HG02884 (cell line): Measurements from ENCODE around the gene PI4KB.
"Not testable (repeated sequence)": the region's sequence is repeated elsewhere in the genome, so short reads cannot be mapped to it uniquely, and the experiment has no call there.

ENCODE experiments used
- ATAC-seq: cut with Tn5 transposase; IDR thresholded peaks from one replicate; pipeline ENCODE4 v1.9.1; 2021; ENCODE audit warnings: mild to moderate bottlenecking, moderate library complexity; ENCODE audit not compliant: unreplicated experiment

Gene PI4KB

DNA sequence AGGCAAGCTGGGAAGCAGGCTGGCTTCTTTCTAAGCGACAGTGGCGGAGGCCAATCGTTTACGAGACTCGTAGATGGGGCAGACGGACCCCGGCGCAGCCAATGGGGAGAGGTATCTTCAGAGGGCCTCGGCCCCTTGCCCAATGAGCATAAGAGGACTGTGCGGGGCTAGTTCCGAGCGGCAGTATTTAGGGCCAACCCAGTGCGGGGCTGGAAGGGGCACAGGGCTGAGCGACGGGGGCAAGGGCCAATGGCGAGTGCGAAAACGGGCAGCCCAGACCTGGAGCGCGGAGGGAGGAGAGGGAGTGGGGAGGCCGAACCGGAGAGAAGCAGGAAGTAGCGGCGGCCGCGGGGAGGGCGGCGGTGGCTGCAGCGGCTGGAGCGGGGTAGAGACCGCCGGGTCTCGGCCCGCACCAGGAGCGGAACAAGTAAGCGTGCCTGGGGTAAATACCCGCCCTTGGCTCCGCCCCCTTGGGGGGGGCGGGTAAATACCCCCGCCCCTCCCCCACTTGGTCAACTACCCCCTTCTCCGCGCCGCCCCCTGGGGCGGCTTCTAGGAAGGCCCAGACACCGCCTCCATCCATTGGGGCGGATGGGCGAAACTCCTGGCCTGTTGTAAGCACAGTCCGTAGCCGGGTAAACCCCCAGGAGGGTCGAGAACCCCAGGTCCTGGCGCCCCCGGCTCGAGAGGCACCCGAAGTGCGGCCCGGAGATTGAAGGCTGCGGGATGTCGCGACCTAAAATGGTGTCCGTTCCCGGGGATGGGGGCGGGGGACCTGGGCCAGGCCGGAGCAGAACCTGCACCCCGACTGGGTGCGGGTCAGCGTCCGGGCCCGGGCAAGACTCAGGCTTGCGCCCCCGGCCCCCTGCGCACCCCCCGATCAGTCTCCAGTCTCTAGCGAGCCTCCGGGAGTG, 45.0 kb downstream of the PI4KB start, which contains the start of gene ZNF687:
Gene ZNF687 (plus strand): TSS at position 331 of the 914 bp plus-strand sequence. CDS start 3,993 bp downstream, outside the sequence.
- ATAC-seq, result peak; percentile 88

DNA sequence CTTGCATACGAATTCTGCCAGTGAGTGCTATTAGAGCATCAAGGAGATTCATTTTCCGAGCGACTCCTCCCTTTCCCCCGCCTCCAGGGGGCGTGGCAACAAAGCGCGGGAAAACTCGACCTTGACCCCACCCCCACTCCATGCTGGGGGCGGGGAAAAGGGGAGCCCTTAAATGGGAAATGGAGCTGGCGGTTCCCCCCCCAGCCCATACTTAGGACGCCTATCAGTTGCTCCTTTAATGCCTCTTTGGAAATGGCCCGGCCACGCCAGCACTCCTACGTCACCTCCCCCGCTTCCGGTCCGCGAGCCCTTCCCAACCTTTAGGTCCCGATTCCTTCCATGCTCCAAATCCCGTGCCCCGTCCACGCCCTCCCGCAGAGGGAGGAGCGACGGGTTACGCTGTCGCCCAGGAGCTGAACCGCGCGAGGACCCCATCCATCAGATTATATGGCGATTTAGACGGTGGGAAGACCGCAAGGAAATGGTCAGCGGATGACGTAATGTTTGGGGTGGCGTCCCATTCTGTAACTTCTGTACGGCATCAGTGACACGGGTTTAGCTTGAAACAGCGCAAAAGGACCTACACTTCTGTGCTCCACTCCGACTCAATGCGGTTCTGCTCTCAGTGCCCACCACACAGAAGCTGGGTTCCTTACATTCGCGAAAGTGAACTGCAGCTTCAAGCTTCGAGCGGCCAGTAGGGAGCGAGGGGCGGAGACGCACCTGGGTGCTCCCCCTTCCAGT, 45.8 kb downstream of the PI4KB start:
- peak; percentile 27 for ATAC-seq

DNA sequence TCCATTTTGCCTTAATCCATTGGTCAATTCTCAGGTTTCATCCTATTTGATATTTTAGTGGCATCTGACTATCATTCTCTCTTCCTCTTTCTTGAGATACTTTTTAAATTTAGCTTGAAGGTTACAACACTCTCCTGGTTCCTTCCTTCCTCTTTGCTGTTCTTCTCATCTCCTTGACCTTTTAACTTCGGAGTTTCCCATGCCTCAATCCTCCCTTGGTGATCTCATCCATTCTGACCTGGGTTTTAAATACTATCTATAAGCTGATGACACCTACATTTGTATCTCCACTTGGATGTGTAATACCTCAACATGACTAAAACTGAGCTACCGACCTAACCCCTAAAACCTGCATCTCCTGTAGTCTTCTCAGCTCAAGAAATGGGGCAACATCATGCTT, 50.0 kb downstream of the PI4KB start:
- ATAC-seq, result no peak

DNA sequence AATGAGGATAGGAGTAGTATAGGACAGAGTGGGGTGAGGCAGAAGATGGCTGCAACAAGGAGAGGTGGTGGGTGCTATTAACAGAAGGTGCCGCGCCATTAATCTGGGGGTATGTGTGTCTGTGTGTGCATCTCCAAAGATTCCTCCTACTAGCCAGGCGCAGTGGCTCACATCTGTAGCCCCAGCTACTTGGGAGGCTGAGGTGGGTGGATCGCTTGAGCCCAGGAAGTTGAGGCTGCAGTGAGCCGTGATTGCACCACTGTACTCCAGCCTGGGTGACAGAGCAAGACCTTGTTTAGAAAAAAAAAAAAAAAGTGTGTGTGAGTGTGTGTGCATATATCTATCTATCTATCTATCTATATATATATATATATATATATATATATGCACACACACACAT, 51.9 kb downstream of the PI4KB start:
- not testable (repeated sequence) for ATAC-seq

DNA sequence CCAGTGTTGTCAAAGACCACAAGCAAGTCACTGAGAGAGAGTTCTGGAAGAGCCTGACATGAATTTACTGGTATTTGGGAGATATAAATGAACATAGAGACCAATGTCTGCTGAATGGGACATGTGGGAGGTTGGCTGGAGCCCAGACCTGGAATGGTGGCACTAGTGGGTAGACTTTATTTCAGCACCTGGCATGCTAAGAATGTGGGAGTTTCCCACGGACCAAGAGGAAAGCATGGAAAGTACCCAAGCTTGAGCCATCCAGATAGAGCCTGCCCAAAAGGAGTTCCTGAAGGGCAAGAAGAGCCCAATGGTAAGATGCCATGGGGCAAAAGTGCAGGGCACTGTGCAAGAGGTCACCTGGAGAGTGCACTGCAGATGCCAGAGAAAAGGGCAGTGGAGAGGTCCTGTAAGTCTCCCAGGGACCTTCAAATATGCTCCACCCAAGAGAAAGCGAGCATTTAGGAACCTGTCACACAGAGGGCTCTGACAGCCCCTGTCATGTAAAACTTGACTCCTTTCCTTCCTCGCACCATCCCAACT, 53.2 kb downstream of the PI4KB start:
- ATAC-seq, result no peak

DNA sequence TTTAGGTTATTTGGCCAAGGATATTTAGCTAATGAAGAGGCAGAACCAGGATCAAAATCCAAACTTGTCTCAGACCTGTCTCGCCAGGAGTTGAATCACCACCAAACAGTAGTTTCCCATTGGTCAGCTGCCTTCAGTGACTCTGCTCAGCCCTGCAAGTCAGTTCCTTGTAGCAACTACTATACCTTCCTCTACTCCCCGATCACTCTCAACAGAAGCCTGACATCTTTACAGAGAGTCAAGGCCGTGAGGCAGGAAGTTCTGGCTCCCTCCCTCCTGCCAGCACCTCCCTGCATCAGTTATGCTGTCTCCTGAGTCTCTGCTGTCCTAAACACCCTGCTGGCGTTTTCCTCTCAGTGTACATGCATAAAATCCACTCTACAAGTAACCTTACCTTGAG, 59.5 kb downstream of the PI4KB start:
- ATAC-seq, result no peak

DNA sequence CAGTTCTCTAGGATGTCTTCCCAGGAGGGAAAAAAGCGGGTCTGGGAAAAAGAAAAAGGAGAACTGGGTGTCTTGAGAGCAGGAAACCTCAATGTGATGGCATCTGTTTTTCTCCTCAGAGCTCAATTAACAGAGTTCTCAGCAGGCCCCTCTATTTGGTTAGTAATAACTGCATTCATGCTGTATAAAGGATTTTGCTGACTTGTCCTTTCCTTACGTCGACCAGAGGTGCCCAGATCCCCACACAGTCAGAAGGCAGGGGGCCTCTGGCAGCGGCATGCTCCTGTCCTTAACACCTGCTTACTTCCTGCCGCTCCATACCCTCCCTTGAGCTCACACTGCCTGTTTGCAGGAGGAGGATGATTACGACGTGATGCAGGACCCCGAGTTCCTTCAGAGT, 60.4 kb downstream of the PI4KB start:
- no peak for ATAC-seq

DNA sequence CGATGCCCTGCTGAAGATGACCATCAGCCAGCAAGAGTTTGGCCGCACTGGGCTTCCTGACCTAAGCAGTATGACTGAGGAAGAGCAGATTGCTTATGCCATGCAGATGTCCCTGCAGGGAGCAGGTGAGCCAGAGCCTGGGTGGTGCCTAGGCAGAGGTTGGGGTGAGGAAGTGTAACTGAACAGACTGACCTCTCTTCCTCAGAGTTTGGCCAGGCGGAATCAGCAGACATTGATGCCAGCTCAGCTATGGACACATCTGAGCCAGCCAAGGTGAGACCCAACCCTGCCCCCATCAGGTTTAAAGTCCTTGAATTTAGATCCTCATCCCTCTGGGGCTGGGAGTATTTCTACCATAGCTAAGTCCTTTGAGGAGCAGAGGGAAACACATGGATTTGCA, 60.9 kb downstream of the PI4KB start:
- no peak for ATAC-seq

DNA sequence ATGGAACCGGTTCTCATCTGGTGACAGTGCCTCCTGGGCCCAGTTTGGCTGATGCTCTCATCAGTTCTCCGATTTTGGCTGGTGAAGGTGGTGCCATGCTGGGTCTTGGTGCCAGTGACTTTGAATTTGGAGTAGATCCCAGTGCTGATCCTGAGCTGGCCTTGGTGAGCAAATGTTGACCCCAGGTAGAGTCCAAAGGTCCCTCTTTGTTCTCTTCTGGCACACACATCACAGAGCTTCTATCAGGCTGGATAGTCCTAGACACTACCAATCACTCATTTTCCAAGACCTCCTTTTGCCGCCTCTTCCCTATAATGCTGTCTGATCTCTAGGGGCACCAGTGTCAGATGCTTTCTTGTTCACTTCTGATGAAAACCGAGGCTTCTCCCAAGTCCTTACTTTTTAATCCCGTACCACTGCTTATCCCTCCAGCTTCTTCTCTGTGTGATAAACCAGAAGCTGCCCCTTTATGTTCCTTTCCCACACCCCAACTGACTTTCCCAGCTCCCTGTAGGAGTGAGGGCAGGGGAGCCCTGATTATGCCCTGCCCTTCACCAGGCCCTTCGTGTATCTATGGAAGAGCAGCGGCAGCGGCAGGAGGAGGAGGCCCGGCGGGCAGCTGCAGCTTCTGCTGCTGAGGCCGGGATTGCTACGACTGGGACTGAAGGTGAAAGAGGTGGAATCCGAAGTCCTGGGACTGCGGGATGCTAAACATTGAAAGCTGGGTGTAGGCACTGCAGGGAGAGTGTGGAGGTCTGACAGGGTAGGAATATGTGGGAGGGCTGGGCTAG, 61.6 kb downstream of the PI4KB start:
- ATAC-seq, result no peak

DNA sequence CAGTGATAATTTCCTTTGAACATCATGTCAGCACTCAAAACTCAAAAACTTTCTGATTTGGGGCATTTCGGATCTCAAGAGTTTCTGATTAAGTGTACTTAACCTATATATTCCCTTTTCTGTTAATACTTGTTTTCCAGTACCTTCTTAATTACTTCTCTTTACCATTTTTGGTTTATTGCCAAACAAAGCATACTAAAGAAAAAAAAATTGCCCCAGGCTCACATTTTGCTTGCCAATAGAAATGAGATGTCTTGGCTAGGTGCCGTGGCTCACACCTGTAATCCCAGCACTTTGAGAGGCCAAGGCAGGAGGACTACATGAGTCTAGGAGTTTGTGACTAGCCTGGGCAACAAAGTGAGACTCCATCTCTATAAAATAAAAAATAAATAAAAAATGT, 67.9 kb downstream of the PI4KB start:
- no peak for ATAC-seq

DNA sequence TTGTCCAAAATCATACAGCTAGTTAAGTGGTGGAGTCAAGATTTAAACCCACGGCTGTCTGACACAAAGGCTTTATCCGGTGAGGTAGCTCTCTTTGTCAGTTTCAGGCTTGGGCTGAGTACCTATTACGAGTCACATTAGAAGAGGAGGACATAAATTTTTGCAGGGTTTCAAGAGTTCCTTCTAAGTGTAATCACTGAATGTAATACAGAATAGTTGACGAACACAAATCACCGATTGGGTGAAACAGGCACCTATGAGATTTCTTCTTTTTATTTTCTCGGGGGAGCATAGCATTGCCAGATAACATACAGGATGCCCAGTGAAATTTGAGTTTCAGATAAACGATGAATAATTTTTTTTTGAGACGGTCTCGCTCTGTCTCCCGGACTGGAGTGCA, 71.8 kb downstream of the PI4KB start:
- ATAC-seq, result no peak

DNA sequence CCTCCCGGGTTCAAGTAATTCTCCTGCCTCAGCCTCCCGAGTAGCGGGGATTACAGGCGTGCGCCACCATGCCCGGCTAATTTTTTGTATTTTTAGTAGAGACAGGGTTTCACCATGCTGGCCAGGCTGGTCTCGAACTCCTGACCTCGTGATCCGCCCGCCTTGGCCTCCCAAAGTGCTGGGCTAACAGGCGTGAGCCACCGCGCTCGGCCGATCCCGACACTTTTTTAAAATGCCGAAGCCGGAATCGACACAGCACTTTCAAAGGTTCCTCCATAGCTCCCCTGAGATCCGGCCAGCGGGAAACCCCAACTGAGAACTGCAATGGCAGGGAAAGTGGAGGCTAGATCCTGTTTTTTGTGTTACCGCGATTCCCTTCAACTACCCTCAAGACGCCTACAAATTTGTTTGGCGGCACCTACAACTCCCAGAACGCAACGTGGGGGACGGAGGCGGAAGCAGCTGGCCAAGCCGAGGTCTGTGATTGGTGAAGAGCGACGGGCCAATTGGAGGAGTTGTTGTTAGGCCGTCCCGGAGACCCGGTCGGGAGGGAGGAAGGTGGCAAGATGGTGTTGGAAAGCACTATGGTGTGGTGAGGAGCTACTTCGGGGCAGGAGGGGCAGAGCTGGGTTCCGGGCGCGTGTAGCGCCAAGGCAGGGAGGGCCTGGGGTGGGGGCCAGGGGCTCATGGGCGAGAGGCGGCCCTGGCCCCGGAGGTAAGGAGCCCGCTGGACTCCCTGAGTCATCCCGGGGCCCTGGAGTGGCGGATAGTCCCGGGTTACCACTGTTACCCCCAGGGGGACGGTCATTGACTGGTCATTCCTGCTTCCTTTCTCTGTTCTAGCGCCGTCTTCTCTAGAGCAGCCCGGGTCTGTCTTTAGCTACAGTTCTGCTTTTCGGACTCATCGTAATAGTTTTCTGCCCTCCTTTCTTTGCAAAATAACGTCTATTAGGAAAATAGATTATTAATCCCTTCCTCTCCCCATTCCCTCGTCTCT, 72.7 kb downstream of the PI4KB start, which contains the start of gene PSMD4:
Gene PSMD4 (plus strand): TSS at position 518 of the 997 bp plus-strand sequence. CDS start 49 bp downstream, at position 567.
- ATAC-seq, result peak; percentile 88

DNA sequence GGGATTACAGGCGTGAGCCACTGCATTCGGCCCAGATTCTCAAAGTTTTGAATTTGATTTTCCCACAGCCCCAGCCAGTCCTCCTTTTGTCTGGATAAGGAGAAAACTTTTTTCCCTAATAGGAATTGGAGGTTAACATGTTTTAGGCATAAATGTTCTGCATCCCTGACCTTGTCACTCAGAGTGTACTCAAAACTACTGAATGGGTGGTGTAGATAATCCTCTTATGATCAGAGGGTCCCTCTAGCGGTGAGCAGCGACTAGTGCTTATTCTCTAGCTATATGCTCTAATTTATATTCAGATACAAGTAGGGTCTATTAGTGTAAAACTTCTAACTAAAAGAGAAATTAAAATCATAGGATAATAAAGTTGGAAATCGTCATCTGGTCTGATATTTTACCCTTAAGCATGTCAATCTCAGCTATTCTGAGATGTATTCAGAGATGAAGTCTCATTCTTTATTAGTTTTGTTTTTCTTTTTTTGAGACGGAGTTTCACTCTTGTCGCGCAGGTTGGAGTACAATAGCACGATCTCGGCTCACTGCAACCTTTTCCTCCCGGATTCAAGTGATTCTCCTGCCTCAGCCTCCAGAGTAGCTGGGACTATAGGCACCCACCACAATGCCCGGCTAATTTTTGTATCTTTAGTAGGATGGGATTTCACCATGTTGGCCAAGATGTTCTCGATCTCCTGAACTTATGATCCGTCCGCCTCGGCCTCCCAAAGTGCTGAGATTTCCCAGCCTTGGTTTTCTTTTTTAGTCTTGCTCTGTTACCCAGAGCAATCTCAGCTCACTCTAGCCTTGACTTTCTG, 75.4 kb downstream of the PI4KB start:
- peak; percentile 51 for ATAC-seq

DNA sequence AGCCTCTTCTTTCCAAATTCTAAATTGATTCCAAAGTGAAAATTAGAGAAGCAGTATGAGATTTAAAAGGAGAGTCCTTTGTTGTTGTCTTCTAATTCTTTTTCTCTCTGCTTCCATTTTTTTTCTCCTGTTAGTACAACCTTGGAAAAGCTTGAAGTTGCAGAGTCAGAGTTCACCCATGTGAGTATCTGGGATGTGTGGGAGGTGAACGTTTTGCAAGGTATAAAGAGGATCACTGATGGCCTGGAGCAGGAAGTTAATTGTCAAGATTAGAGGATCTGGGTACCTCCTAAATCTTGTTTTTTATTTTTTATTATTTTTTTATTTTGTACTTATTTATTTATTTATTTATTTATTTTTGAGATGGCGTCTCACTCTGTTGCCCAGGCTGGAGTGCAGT, 80.4 kb downstream of the PI4KB start:
- no peak for ATAC-seq

DNA sequence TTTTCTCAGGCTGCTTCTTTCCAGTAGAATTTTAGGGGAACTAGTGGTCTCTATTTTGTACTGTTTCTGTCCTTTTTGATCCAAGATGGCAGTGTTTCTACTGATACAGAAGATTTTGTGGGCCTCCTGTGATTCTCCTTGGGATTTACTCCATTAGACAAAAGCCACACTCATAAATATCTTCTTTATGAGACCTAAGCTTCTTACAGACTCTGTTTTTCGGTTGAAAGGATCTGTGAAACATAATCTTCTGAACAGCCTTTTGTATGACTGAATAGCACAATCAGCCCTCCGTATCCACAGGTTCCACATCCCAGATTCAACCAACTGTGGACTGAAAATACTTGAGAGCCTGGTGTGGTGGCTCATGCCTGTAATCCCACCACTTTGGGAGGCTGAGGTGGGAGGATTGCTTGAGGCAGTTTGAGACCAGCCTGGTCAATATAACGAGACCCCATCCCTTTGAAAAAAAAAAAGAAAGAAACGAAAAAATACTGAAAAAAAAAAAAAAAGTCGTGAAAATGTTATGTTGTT, 83.5 kb downstream of the PI4KB start:
- no peak for ATAC-seq

DNA sequence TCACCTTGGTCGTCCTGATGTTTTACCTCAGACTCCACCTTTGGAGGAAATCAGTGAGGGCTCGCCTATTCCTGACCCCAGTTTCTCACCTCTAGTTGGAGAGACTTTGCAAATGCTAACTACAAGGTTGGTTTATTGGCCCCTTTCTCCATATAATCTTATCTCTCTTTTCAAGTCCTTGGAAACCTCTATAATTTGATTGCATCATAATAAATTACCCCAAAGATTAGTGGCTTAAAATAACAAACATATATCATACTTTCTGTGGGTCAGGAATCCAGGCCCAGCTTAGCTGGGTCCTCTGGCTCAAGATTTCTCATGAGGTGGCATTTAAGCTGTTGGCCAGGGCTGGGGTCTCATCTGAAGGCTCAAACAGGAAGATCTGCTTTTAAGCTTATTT, 84.8 kb downstream of the PI4KB start:
- ATAC-seq, result no peak
